GM23338 (cell line): ENCODE measurements around the gene CSTB. TPM values are rescaled to one million over a fixed set of nuclear protein-coding genes. Genes with fewer than 3 reads are reported as not detected.

Source experiments
- ATAC-seq: fragments of 200-7000 bp; cut with Tn5 transposase; 3 replicates; pipeline ENCODE4 v1.9.1; 2020
- DNase-seq: peaks from one replicate; pipeline ENCODE4 v3.0.0-alpha.2; 2015; ENCODE audit warnings: low spot score
- H2AFZ ChIP-seq: fragments of 200-600 bp; sonication (generic); 2 replicates; pipeline ENCODE4 v1.8.0; 2016; ENCODE audit warnings: antibody characterized with exemption, mild to moderate bottlenecking, moderate library complexity
- H3F3A ChIP-seq: fragments of 200-600 bp; sonication (generic); replicated peaks from 2 replicates; pipeline ENCODE4 v1.8.0; 2017; ENCODE audit warnings: antibody characterized with exemption, mixed run types, low read depth
- H3K27ac ChIP-seq: fragments of 200-600 bp; sonication (generic); 2 replicates; pipeline ENCODE4 v1.6.1; 2016; ENCODE audit warnings: low read depth
- H3K27me3 ChIP-seq: fragments of 200-600 bp; sonication (generic); 2 replicates; pipeline ENCODE4 v1.8.0; 2016; ENCODE audit warnings: mild to moderate bottlenecking, mixed run types, moderate library complexity; ENCODE audit not compliant: insufficient read depth
- H3K36me3 ChIP-seq: fragments of 200-600 bp; sonication (generic); 2 replicates; pipeline ENCODE4 v1.8.0; 2016; ENCODE audit warnings: mild to moderate bottlenecking; ENCODE audit not compliant: insufficient read depth
- H3K4me1 ChIP-seq: fragments of 200-600 bp; sonication (generic); 2 replicates; pipeline ENCODE4 v1.8.0; 2016; ENCODE audit warnings: mild to moderate bottlenecking, moderate library complexity; ENCODE audit not compliant: insufficient read depth
- H3K4me2 ChIP-seq: fragments of 200-600 bp; sonication (generic); 2 replicates; pipeline ENCODE4 v1.7.1; 2017; ENCODE audit warnings: mixed run types
- H3K4me3 ChIP-seq: fragments of 200-600 bp; sonication (generic); 2 replicates; pipeline ENCODE4 v1.6.1; 2016; ENCODE audit warnings: mixed run types
- H3K79me2 ChIP-seq: fragments of 200-600 bp; sonication (generic); replicated peaks from 2 replicates; pipeline ENCODE4 v1.8.0; 2017; ENCODE audit warnings: mild to moderate bottlenecking; ENCODE audit not compliant: insufficient read depth
- H3K9me2 ChIP-seq: fragments of 200-600 bp; sonication (generic); 2 replicates; pipeline ENCODE4 v1.8.0; 2017; ENCODE audit not compliant: insufficient read depth
- H4K20me1 ChIP-seq: fragments of 200-600 bp; sonication (generic); replicated peaks from 2 replicates; pipeline ENCODE4 v1.8.0; 2017; ENCODE audit warnings: mild to moderate bottlenecking; ENCODE audit not compliant: insufficient read depth
- H3K27ac Mint-ChIP-seq: 2 replicates; pipeline ENCODE4 v1.8.0; 2020; ENCODE audit warnings: inconsistent platforms, mild to moderate bottlenecking, moderate library complexity, mixed read lengths
- H3K27me3 Mint-ChIP-seq: 3 replicates; pipeline ENCODE4 v1.8.0; 2022; ENCODE audit warnings: low read depth, mild to moderate bottlenecking, moderate library complexity, mixed read lengths, inconsistent platforms; ENCODE audit not compliant: insufficient read depth, poor library complexity
- H3K36me3 Mint-ChIP-seq: 3 replicates; pipeline ENCODE4 v1.8.0; 2021; ENCODE audit warnings: low read depth, mild to moderate bottlenecking, inconsistent platforms, moderate library complexity, mixed read lengths
- H3K4me1 Mint-ChIP-seq: 3 replicates; pipeline ENCODE4 v1.8.0; 2020; ENCODE audit warnings: mild to moderate bottlenecking, inconsistent platforms, mixed read lengths
- H3K4me3 Mint-ChIP-seq: 3 replicates; pipeline ENCODE4 v1.8.0; 2021; ENCODE audit warnings: moderate library complexity, mild to moderate bottlenecking, inconsistent platforms, mixed read lengths
- H3K9me3 Mint-ChIP-seq: 3 replicates; pipeline ENCODE4 v1.8.0; 2020; ENCODE audit warnings: moderate library complexity, mild to moderate bottlenecking, inconsistent platforms, mixed read lengths
- CREB1 ChIP-seq: fragments of 250-450 bp; sonication (Bioruptor Pico); IDR thresholded peaks from 2 replicates; pipeline ENCODE4 v1.5.0; 2020; ENCODE audit warnings: low read depth, mild to moderate bottlenecking, moderate library complexity
- ETS1 ChIP-seq: IDR thresholded peaks from 2 replicates; pipeline ENCODE4 v1.6.1; 2016; ENCODE audit warnings: antibody characterized with exemption
- EZH2 ChIP-seq: fragments of 200-600 bp; sonication (generic); IDR thresholded peaks from one replicate; pipeline ENCODE4 v1.8.0; 2017; ENCODE audit warnings: antibody characterized with exemption, mild to moderate bottlenecking, low read depth; ENCODE audit not compliant: unreplicated experiment
- EZH2phosphoT487 ChIP-seq: fragments of 200-600 bp; sonication (generic); IDR thresholded peaks from one replicate; pipeline ENCODE4 v1.8.1; 2018; ENCODE audit warnings: antibody characterized with exemption; ENCODE audit not compliant: unreplicated experiment
- JUNB ChIP-seq: IDR thresholded peaks from one replicate; pipeline ENCODE4 v1.6.1; 2016; ENCODE audit warnings: antibody characterized with exemption; ENCODE audit not compliant: unreplicated experiment
- NANOG ChIP-seq: IDR thresholded peaks from 2 replicates; pipeline ENCODE4 v1.6.1; 2016; ENCODE audit warnings: antibody characterized with exemption, borderline replicate concordance
- STAT1 ChIP-seq: IDR thresholded peaks from one replicate; pipeline ENCODE4 v1.6.1; 2016; ENCODE audit warnings: antibody characterized with exemption; ENCODE audit not compliant: unreplicated experiment
- ZNF114 ChIP-seq: fragments of 250-450 bp; sonication (Bioruptor Pico); IDR thresholded peaks from 2 replicates; pipeline ENCODE4 v1.5.0; 2020; ENCODE audit warnings: mild to moderate bottlenecking, moderate library complexity
- ZNF331 ChIP-seq: fragments of 250-450 bp; sonication (Bioruptor Pico); IDR thresholded peaks from 2 replicates; pipeline ENCODE4 v1.5.0; 2020; ENCODE audit warnings: low read depth, mild to moderate bottlenecking, moderate library complexity
- ZNF462 ChIP-seq: fragments of 250-450 bp; sonication (Bioruptor Pico); IDR thresholded peaks from 2 replicates; pipeline ENCODE4 v1.5.0; 2020; ENCODE audit warnings: mild to moderate bottlenecking, moderate library complexity
- polyA plus RNA-seq: library from polyadenylated mRNA; unstranded; fragments of >200 nt; fragmentation: Nextera tagmentation; extraction: Ambion mirVana; gene quantifications from 2 replicates; pipeline ENCODE4 v1.2.1, GENCODE V29; 2016
- total RNA-seq: library from RNA; depleted of rRNA; stranded (reverse); fragments of >200 nt; shearing (Covaris generic); gene quantifications from 2 replicates; pipeline ENCODE4 v1.2.3, GENCODE V29; 2014

The CSTB gene
- total and polyA plus RNA-seq, 2 experiments from 2014 or later = 10.0 to 142 TPM

- peaks cover 13% of the 10 kb centered on the region for H3K27me3 Mint-ChIP-seq
- TF ChIP-seq JUNB (no peak), EZH2phosphoT487 (no peak), ETS1 (no peak), CREB1 (CRISPR knock-in tag) (no peak)
- Histone ChIP-seq H3K79me2 (no peaks in the 10 kb centered on the region), H4K20me1 (no peaks in the 10 kb centered on the region), H3K4me1 (peaks cover 15% of the 10 kb centered on the region), H3K27ac (peak overlapping the region; percentile 63; the same call in 1 of the 2 replicates), H3K4me3 (no peak overlapping the region), H3K9me2 (no peaks in the 10 kb centered on the region), H2AFZ (no peak overlapping the region), H3F3A (no peaks in the 10 kb centered on the region), H3K36me3 (no peaks in the 10 kb centered on the region), H3K27me3 (no peaks in the 10 kb centered on the region), H3K4me2 (no peak overlapping the region)
- no peak for ATAC-seq
- H3K36me3 Mint-ChIP-seq = peaks cover 14% of the 10 kb centered on the region
- H3K27ac Mint-ChIP-seq = peak overlapping the region; percentile 95
- no peaks in the 10 kb centered on the region for H3K9me3 Mint-ChIP-seq
- no peak overlapping the region for H3K4me3 Mint-ChIP-seq
- DNase-seq = no peak
- peaks cover 36% of the 10 kb centered on the region for H3K4me1 Mint-ChIP-seq
Observed at GRCh38 chr21:43766734-43767497, 9.2 kb downstream of the CSTB start.

- Histone ChIP-seq H3K4me1 (peaks cover 5% of the 10 kb centered on the region; the same call in 1 of the 2 replicates), H3K9me2 (no peaks in the 10 kb centered on the region), H3K4me2 (no peak overlapping the region), H4K20me1 (no peaks in the 10 kb centered on the region), H3F3A (no peaks in the 10 kb centered on the region), H3K27me3 (no peaks in the 10 kb centered on the region), H3K79me2 (no peaks in the 10 kb centered on the region), H3K36me3 (no peaks in the 10 kb centered on the region), H3K27ac (no peak overlapping the region), H2AFZ (no peak overlapping the region), H3K4me3 (no peak overlapping the region)
- no peak overlapping the region for H3K4me3 Mint-ChIP-seq
- ATAC-seq (no peak), DNase-seq (no peak)
- peaks cover 19% of the 10 kb centered on the region for H3K36me3 Mint-ChIP-seq
- peak overlapping the region; percentile 56; the same call in 1 of the 2 replicates for H3K27ac Mint-ChIP-seq
- peaks cover 6% of the 10 kb centered on the region for H3K27me3 Mint-ChIP-seq
- no peaks in the 10 kb centered on the region for H3K9me3 Mint-ChIP-seq
- H3K4me1 Mint-ChIP-seq = peaks cover 22% of the 10 kb centered on the region
- TF ChIP-seq ZNF462 (CRISPR knock-in tag) (no peak), ZNF331 (no peak), STAT1 (no peak), ETS1 (no peak), EZH2phosphoT487 (no peak), ZNF114 (CRISPR knock-in tag) (no peak), EZH2 (no peak), NANOG (no peak)
Observed at GRCh38 chr21:43764576-43765495, 11.3 kb downstream of the CSTB start.
